Upper lobe of left lung (tissue), 6 donors: Measurements from ENCODE around the gene SEC14L6. TPM values are rescaled to one million over a fixed set of nuclear protein-coding genes. Genes with fewer than 3 reads are reported as not detected.
"Not testable (repeated sequence)": the region's sequence is repeated elsewhere in the genome, so short reads cannot be mapped to it uniquely, and the experiment has no call there.

Experiments
- ATAC-seq, 2 donors: fragments of 200-7000 bp; cut with Tn5 transposase; one replicate each; pipeline ENCODE4 v1.9.1; 2022; ENCODE audit warnings: mild to moderate bottlenecking in 2 of 2, moderate library complexity in 2 of 2; ENCODE audit not compliant: low FRiP score in 2 of 2
- DNase-seq, 2 donors: peaks; one replicate each; pipeline ENCODE4 v3.0.0-alpha.2; 2019 to 2020
- H3K27ac ChIP-seq, 4 donors: fragments of 200-600 bp; sonication (generic); one replicate each; pipeline ENCODE4 v1.5.1; 2016 to 2019
- H3K27me3 ChIP-seq, 4 donors: fragments of 200-600 bp; sonication (generic); one replicate each; pipeline ENCODE4 v1.5.1; 2017 to 2019
- H3K36me3 ChIP-seq, 4 donors: fragments of 200-600 bp; sonication (generic); one replicate each; pipeline ENCODE4 v1.5.1; 2016 to 2019
- H3K4me1 ChIP-seq, 4 donors: fragments of 200-600 bp; sonication (generic); one replicate each; pipeline ENCODE4 v1.5.1; 2018 to 2019
- H3K4me3 ChIP-seq, 4 donors: fragments of 200-600 bp; sonication (generic); one replicate each; pipeline ENCODE4 v1.5.1; 2017 to 2019; ENCODE audit warnings: mild to moderate bottlenecking in 2 of 4, moderate library complexity in 1 of 4
- H3K9me3 ChIP-seq, 4 donors: fragments of 200-600 bp; sonication (generic); one replicate each; pipeline ENCODE4 v1.5.1; 2018 to 2019
- CTCF ChIP-seq, 6 experiments: fragments of 450-650 bp in 4 of 6; fragments of 200-600 bp in 2 of 6; sonication (generic) in 2 of 6; IDR thresholded peaks; one replicate each; pipeline ENCODE4 v1.5.1; 2016 to 2019; ENCODE audit warnings: antibody characterized with exemption in 6 of 6
- EP300 ChIP-seq, 4 donors: sonication (generic); formaldehyde crosslinking; IDR thresholded peaks; one replicate each; pipeline ENCODE4 v1.5.1; 2017; ENCODE audit warnings: antibody characterized with exemption in 4 of 4, control low read depth in 2 of 4
- POLR2A ChIP-seq, 4 donors: fragments of 450-650 bp; IDR thresholded peaks; one replicate each; pipeline ENCODE4 v1.5.1; 2016 to 2017; ENCODE audit warnings: antibody characterized with exemption in 4 of 4, mild to moderate bottlenecking in 2 of 4
- POLR2AphosphoS5 ChIP-seq, 2 donors: sonication (generic); formaldehyde crosslinking; IDR thresholded peaks; one replicate each; pipeline ENCODE4 v1.5.1; 2017; ENCODE audit warnings: antibody characterized with exemption in 2 of 2
- WGBS, 2 donors: methylation state at CpG; one replicate each; pipeline ENCODE4 v1.1.5; 2017 to 2018; 5-methylcytosine and 5-hydroxymethylcytosine counted together
- total RNA-seq, 6 donors: library from RNA; depleted of rRNA in 4 of 6; stranded (reverse); fragments of >200 nt in 4 of 6; gene quantifications; one replicate each; pipeline versions ENCODE4 v1.1.0 to v1.2.1, GENCODE V29; 2016 to 2021
- donor health status: DM: no; HTN: no; CAD: no; lungs with moderate emphysema.
- donor health status: DM: no; HTN: yes; CAD: no; lungs with severe emphysema.

SEC14L6 gene
- total RNA-seq: 10 to 100 TPM; 11.4 to 41.3 (median 20.9) TPM

- Histone ChIP-seq H3K4me3 (no peak within 1 kb of the TSS), H3K9me3 (no peaks in the 10 kb centered on the region), H3K4me1 (peaks cover 4 to 12% (median 6%) of the 10 kb centered on the region in 4 donors), H3K27ac (no peak within 1 kb of the TSS), H3K36me3 (no peaks in the 10 kb centered on the region), H3K27me3 (no peaks in the 10 kb centered on the region)
- no peak for TF ChIP-seq CTCF (IDR thresholded peaks at IDR 0.05)
- TF ChIP-seq POLR2A (IDR thresholded peaks at IDR 0.05): no peak
- no peak for TF ChIP-seq POLR2AphosphoS5 (IDR thresholded peaks at IDR 0.05)
- TF ChIP-seq EP300 (IDR thresholded peaks at IDR 0.05): no peak
- no peak for ATAC-seq
- DNase-seq: no peak
- WGBS, 2 donors: 80 to 94% methylated on average over 7 of the region's 7 CpGs
These were observed at the start of gene SEC14L6 for GRCh38 chr22:30546616-30547015. Gene SEC14L6 (minus strand): TSS chr22:30546741. CDS start chr22:30546682, 59 bp downstream.

GRCh38 chr22:30596199-30596598, 49.7 kb upstream of the SEC14L6 start:
- 48 to 61% methylated on average over 2 of the region's 2 CpGs for WGBS, 2 donors
- Histone ChIP-seq H3K9me3 (no peaks in the 10 kb centered on the region), H3K27ac (no peak overlapping the region), H3K36me3 (no peaks in the 10 kb centered on the region), H3K27me3 (no peaks in the 10 kb centered on the region), H3K4me1 (peaks cover 4 to 7% (median 5%) of the 10 kb centered on the region in 4 donors), H3K4me3 (no peak overlapping the region)
- TF ChIP-seq POLR2A (IDR thresholded peaks at IDR 0.05) (no peak), CTCF (IDR thresholded peaks at IDR 0.05) (no peak), EP300 (IDR thresholded peaks at IDR 0.05) (no peak)
- ATAC-seq: no peak
- no peak for DNase-seq

- WGBS, 2 donors: 34 to 39% methylated on average over 18 of the region's 18 CpGs
- H3K27me3 ChIP-seq, H3K27ac ChIP-seq: not testable (repeated sequence)
These were observed 45.8 kb upstream of the SEC14L6 start for GRCh38 chr22:30592360-30592713.

GRCh38 chr22:30591588-30592359, 45.2 kb upstream of the SEC14L6 start, which contains the start of gene PES1:
Gene PES1 (minus strand): TSS chr22:30591910. CDS start chr22:30591833, 77 bp downstream.
- WGBS, 2 donors: 0 to 1% methylated on average over 40 to 49 of the region's 49 CpGs
- Histone ChIP-seq H3K27me3 (no peaks in the 10 kb centered on the region), H3K36me3 (peaks cover 13 to 25% (median 24%) of the 10 kb centered on the region in 4 donors), H3K4me3 (peak within 1 kb of the TSS; percentile 74 to 96 (median 88)), H3K9me3 (no peaks in the 10 kb centered on the region), H3K27ac (peak within 1 kb of the TSS; percentile 77 to 84 (median 82)), H3K4me1 (peaks cover 16 to 22% (median 18%) of the 10 kb centered on the region in 4 donors)
- ATAC-seq (peak; percentile 98 to 99), DNase-seq (peak; percentile 95 to 97)
- no peak for TF ChIP-seq EP300 (IDR thresholded peaks at IDR 0.05)
- peak in 2 of 4 donors; percentile 19 to 47 for TF ChIP-seq POLR2A (IDR thresholded peaks at IDR 0.05)
- peak; percentile 59 to 75 for TF ChIP-seq POLR2AphosphoS5 (IDR thresholded peaks at IDR 0.05)

More at GRCh38 chr22:30592360-30592713, 45.8 kb upstream of the SEC14L6 start:
- DNase-seq, H3K9me3 ChIP-seq, ATAC-seq: not testable (repeated sequence)
- Histone ChIP-seq H3K4me3 (peak overlapping the region in 3 of 4 donors; percentile 74 to 96 (median 82)), H3K4me1 (peaks cover 16 to 22% (median 18%) of the 10 kb centered on the region in 4 donors), H3K36me3 (peaks cover 7 to 20% (median 18%) of the 10 kb centered on the region in 4 donors)

GRCh38 chr22:30591191-30591587, 44.6 kb upstream of the SEC14L6 start:
- Histone ChIP-seq H3K27ac (peak overlapping the region; percentile 77 to 84 (median 82)), H3K9me3 (no peaks in the 10 kb centered on the region)
- WGBS, 2 donors: 6 to 7% methylated on average over 14 of the region's 14 CpGs

More at GRCh38 chr22:30591191-30591587, 44.6 kb upstream of the SEC14L6 start:
- H3K27me3 ChIP-seq: no peaks in the 10 kb centered on the region
- DNase-seq (no peak), ATAC-seq (no peak)
- H3K36me3 ChIP-seq: peaks cover 18 to 31% (median 30%) of the 10 kb centered on the region in 4 donors
- peaks cover 16 to 22% (median 18%) of the 10 kb centered on the region in 4 donors for H3K4me1 ChIP-seq
- H3K4me3 ChIP-seq: peak overlapping the region; percentile 74 to 96 (median 88)
- TF ChIP-seq EP300 (IDR thresholded peaks at IDR 0.05) (no peak), POLR2AphosphoS5 (IDR thresholded peaks at IDR 0.05) (no peak), CTCF (IDR thresholded peaks at IDR 0.05) (no peak), POLR2A (IDR thresholded peaks at IDR 0.05) (no peak)
